ES-I3 (cell line): ENCODE results near the gene THSD4.
"Not testable (repeated sequence)": the region's sequence is repeated elsewhere in the genome, so short reads cannot be mapped to it uniquely, and the experiment has no call there.

Experiments
- H3K36me3 ChIP-seq: 2 replicates; pipeline ENCODE4 v1.6.1; 2013; ENCODE audit warnings: mild to moderate bottlenecking, low read length, control low read depth, moderate library complexity; ENCODE audit not compliant: insufficient read depth
- H3K4me1 ChIP-seq: 2 replicates; pipeline ENCODE4 v1.6.1; 2013; ENCODE audit warnings: mild to moderate bottlenecking, control low read depth, low read length; ENCODE audit not compliant: insufficient read depth
- H3K9ac ChIP-seq: 2 replicates; pipeline ENCODE4 v1.6.1; 2013; ENCODE audit warnings: low read depth, mild to moderate bottlenecking, low read length, moderate library complexity
- H3K9me3 ChIP-seq: 2 replicates; pipeline ENCODE4 v1.6.1; 2013; ENCODE audit warnings: mild to moderate bottlenecking, low read length, moderate library complexity; ENCODE audit not compliant: control insufficient read depth, insufficient read depth

THSD4 gene

GRCh38 chr15:71256934-71257664, 141.8 kb downstream of the THSD4 start:
- Histone ChIP-seq H3K4me1 (peaks cover 4% of the 10 kb centered on the region; the same call in 1 of the 2 replicates), H3K9me3 (no peaks in the 10 kb centered on the region), H3K36me3 (no peaks in the 10 kb centered on the region; the same call in 1 of the 2 replicates), H3K9ac (no peak overlapping the region)

GRCh38 chr15:71259866-71260265, 144.6 kb downstream of the THSD4 start:
- H3K9ac ChIP-seq, result no peak overlapping the region
- peaks cover 4% of the 10 kb centered on the region; the same call in 1 of the 2 replicates for H3K4me1 ChIP-seq
- H3K36me3 ChIP-seq, result no peaks in the 10 kb centered on the region; the same call in 1 of the 2 replicates
- no peaks in the 10 kb centered on the region; the same call in 1 of the 2 replicates for H3K9me3 ChIP-seq

GRCh38 chr15:71261418-71261817, 146.1 kb downstream of the THSD4 start:
- Histone ChIP-seq H3K9me3 (no peaks in the 10 kb centered on the region; the same call in 1 of the 2 replicates), H3K4me1 (peaks cover 4% of the 10 kb centered on the region; the same call in 1 of the 2 replicates), H3K9ac (no peak overlapping the region), H3K36me3 (no peaks in the 10 kb centered on the region; the same call in 1 of the 2 replicates)

- Histone ChIP-seq H3K36me3 (no peaks in the 10 kb centered on the region; the same call in 1 of the 2 replicates), H3K9ac (no peak overlapping the region), H3K9me3 (no peaks in the 10 kb centered on the region; the same call in 1 of the 2 replicates), H3K4me1 (peaks cover 4% of the 10 kb centered on the region; the same call in 1 of the 2 replicates)
Measured at GRCh38 chr15:71261909-71262308, 146.6 kb downstream of the THSD4 start.

- no peaks in the 10 kb centered on the region; the same call in 1 of the 2 replicates for H3K9me3 ChIP-seq
- no peaks in the 10 kb centered on the region; the same call in 1 of the 2 replicates for H3K36me3 ChIP-seq
- H3K9ac ChIP-seq, result no peak overlapping the region
- peaks cover 4% of the 10 kb centered on the region; the same call in 1 of the 2 replicates for H3K4me1 ChIP-seq
Measured at GRCh38 chr15:71262599-71262998, 147.3 kb downstream of the THSD4 start.

GRCh38 chr15:71265606-71266005, 150.3 kb downstream of the THSD4 start:
- not testable (repeated sequence) for H3K9ac ChIP-seq, H3K36me3 ChIP-seq, H3K4me1 ChIP-seq, H3K9me3 ChIP-seq

GRCh38 chr15:71271327-71271726, 156.1 kb downstream of the THSD4 start:
- Histone ChIP-seq H3K9me3 (no peaks in the 10 kb centered on the region), H3K4me1 (peaks cover 12% of the 10 kb centered on the region), H3K9ac (no peak overlapping the region), H3K36me3 (no peaks in the 10 kb centered on the region)

GRCh38 chr15:71272932-71273331, 157.7 kb downstream of the THSD4 start:
- Histone ChIP-seq H3K4me1 (peaks cover 12% of the 10 kb centered on the region), H3K9ac (no peak overlapping the region), H3K9me3 (no peaks in the 10 kb centered on the region), H3K36me3 (no peaks in the 10 kb centered on the region)

- no peaks in the 10 kb centered on the region for H3K36me3 ChIP-seq
- H3K9ac ChIP-seq, result no peak overlapping the region
- no peaks in the 10 kb centered on the region for H3K9me3 ChIP-seq
- peaks cover 12% of the 10 kb centered on the region for H3K4me1 ChIP-seq
Measured at GRCh38 chr15:71273731-71274447, 158.6 kb downstream of the THSD4 start.

GRCh38 chr15:71274448-71274798, 159.2 kb downstream of the THSD4 start:
- Histone ChIP-seq H3K36me3 (no peaks in the 10 kb centered on the region), H3K4me1 (peaks cover 12% of the 10 kb centered on the region), H3K9me3 (no peaks in the 10 kb centered on the region), H3K9ac (no peak overlapping the region)

- Histone ChIP-seq H3K9me3 (no peaks in the 10 kb centered on the region), H3K36me3 (no peaks in the 10 kb centered on the region), H3K4me1 (peaks cover 12% of the 10 kb centered on the region), H3K9ac (no peak overlapping the region)
Measured at GRCh38 chr15:71275098-71275497, 159.8 kb downstream of the THSD4 start.

GRCh38 chr15:71275566-71276335, 160.5 kb downstream of the THSD4 start:
- Histone ChIP-seq H3K4me1 (peaks cover 14% of the 10 kb centered on the region), H3K9ac (no peak overlapping the region), H3K9me3 (no peaks in the 10 kb centered on the region), H3K36me3 (no peaks in the 10 kb centered on the region)

- peaks cover 19% of the 10 kb centered on the region for H3K4me1 ChIP-seq
- H3K9ac ChIP-seq, result no peak overlapping the region
- no peaks in the 10 kb centered on the region for H3K36me3 ChIP-seq
- H3K9me3 ChIP-seq, result no peaks in the 10 kb centered on the region
Measured at GRCh38 chr15:71276336-71276665, 161.0 kb downstream of the THSD4 start.

- Histone ChIP-seq H3K9ac (no peak overlapping the region), H3K36me3 (no peaks in the 10 kb centered on the region), H3K9me3 (no peaks in the 10 kb centered on the region), H3K4me1 (peaks cover 19% of the 10 kb centered on the region)
Measured at GRCh38 chr15:71278989-71279756, 163.9 kb downstream of the THSD4 start.
